IPS DF 4.7 (cell line): ENCODE data around the gene NDUFB10.

ENCODE experiments used
- DNase-seq: peaks from one replicate; pipeline ENCODE4 v3.0.0-alpha.2; 2013; ENCODE audit warnings: low spot score; ENCODE audit errors: extremely low read depth

Gene NDUFB10

GRCh38 chr16:1971796-1972489, 12.6 kb downstream of the NDUFB10 start, which contains the start of gene TBL3:
Gene TBL3 (plus strand): TSS chr16:1972053. CDS start chr16:1972165, 112 bp downstream.
- DNase-seq = no peak

- DNase-seq = no peak
Observed at GRCh38 chr16:1972490-1972877, 13.1 kb downstream of the NDUFB10 start.

GRCh38 chr16:1973461-1974156, 14.3 kb downstream of the NDUFB10 start:
- no peak for DNase-seq

- DNase-seq = no peak
Observed at GRCh38 chr16:1974157-1975070, 15.1 kb downstream of the NDUFB10 start.

GRCh38 chr16:1975432-1976215, 16.3 kb downstream of the NDUFB10 start:
- no peak for DNase-seq

- no peak for DNase-seq
Observed at GRCh38 chr16:1976216-1976520, 16.8 kb downstream of the NDUFB10 start.

GRCh38 chr16:1976951-1977874, 17.9 kb downstream of the NDUFB10 start:
- DNase-seq = no peak

GRCh38 chr16:1977875-1978268, 18.5 kb downstream of the NDUFB10 start:
- DNase-seq = no peak

GRCh38 chr16:1978476-1979120, 19.3 kb downstream of the NDUFB10 start:
- DNase-seq = no peak

- DNase-seq = no peak
Observed at GRCh38 chr16:1979271-1980029, 20.1 kb downstream of the NDUFB10 start.

- DNase-seq = no peak
Observed at GRCh38 chr16:1980030-1980769, 20.9 kb downstream of the NDUFB10 start.

GRCh38 chr16:1980770-1981087, 21.4 kb downstream of the NDUFB10 start:
- no peak for DNase-seq

- DNase-seq = no peak
Observed at GRCh38 chr16:1981398-1981836, 22.1 kb downstream of the NDUFB10 start, which contains the start of gene NOXO1. Gene NOXO1 (minus strand): TSS chr16:1981469. CDS start chr16:1981179, 290 bp downstream.

GRCh38 chr16:1982013-1982433, 22.7 kb downstream of the NDUFB10 start:
- no peak for DNase-seq

GRCh38 chr16:1982991-1983543, 23.7 kb downstream of the NDUFB10 start:
- no peak for DNase-seq

- no peak for DNase-seq
Observed at GRCh38 chr16:1983544-1984346, 24.4 kb downstream of the NDUFB10 start, which contains the start of gene GFER. Gene GFER (plus strand): TSS chr16:1984193. CDS start chr16:1984219, 26 bp downstream.
